IMR-90 (cell line): ENCODE measurements around the gene CPN2. TPM values are rescaled to one million over a fixed set of nuclear protein-coding genes. Genes with fewer than 3 reads are reported as not detected.

ENCODE experiments used
- ATAC-seq: fragments of 200-7000 bp; cut with Tn5 transposase; 2 replicates; pipeline ENCODE4 v1.9.1; 2020; ENCODE audit warnings: low read depth, mild to moderate bottlenecking, moderate library complexity
- BruUV-seq: library from RNA; stranded (reverse); fragments of 400-500 nt; replicated peaks from 2 replicates; lab custom pipeline; 2021; lab: Mats Ljungman, UMichigan
- CTCF ChIA-PET: fragments of 300-600 bp; formaldehyde crosslinking; extraction: SDS; loops from one replicate; lab custom pipeline; 2021; ENCODE audit warnings: antibody characterized with exemption; lab: Yijun Ruan, JAX
- POLR2A ChIA-PET: fragments of 300-600 bp; sonication (Branson Sonifier 250); formaldehyde crosslinking; loops from one replicate; lab custom pipeline; 2022; ENCODE audit warnings: antibody characterized with exemption; ENCODE audit not compliant: unreplicated experiment; lab: Charles Lee
- DNase-seq: peaks from one replicate; pipeline ENCODE4 v3.0.0; 2013
- H2AFZ ChIP-seq: replicated peaks from 2 replicates; pipeline ENCODE3; 2013; ENCODE audit warnings: low read length, mild to moderate bottlenecking; ENCODE audit not compliant: poor library complexity
- H2AK5ac ChIP-seq: 2 replicates; pipeline ENCODE4 v1.6.1; 2013; ENCODE audit warnings: low read depth, low read length, inconsistent platforms
- H2AK9ac ChIP-seq: replicated peaks from 2 replicates; pipeline ENCODE3; 2013; ENCODE audit warnings: mild to moderate bottlenecking, low read depth, low read length, moderate library complexity; ENCODE audit not compliant: poor library complexity
- H2BK120ac ChIP-seq: 2 replicates; pipeline ENCODE4 v1.6.1; 2013; ENCODE audit warnings: low read depth, low read length, inconsistent platforms
- H2BK15ac ChIP-seq: 3 replicates; pipeline ENCODE4 v1.6.1; 2013; ENCODE audit warnings: low read depth, low read length, inconsistent platforms
- H2BK20ac ChIP-seq: 2 replicates; pipeline ENCODE4 v1.6.1; 2013; ENCODE audit warnings: low read depth, mild to moderate bottlenecking, inconsistent platforms, low read length, moderate library complexity
- H2BK5ac ChIP-seq: 2 replicates; pipeline ENCODE4 v1.6.1; 2013; ENCODE audit warnings: mild to moderate bottlenecking, low read depth, low read length, inconsistent platforms; ENCODE audit not compliant: poor library complexity, severe bottlenecking
- H3K14ac ChIP-seq: replicated peaks from 2 replicates; pipeline ENCODE4 v1.6.1; 2013; ENCODE audit warnings: low read depth, low read length, inconsistent platforms
- H3K18ac ChIP-seq: 2 replicates; pipeline ENCODE4 v1.6.1; 2013; ENCODE audit warnings: low read depth, low read length, control low read depth
- H3K23ac ChIP-seq: 2 replicates; pipeline ENCODE4 v1.6.1; 2013; ENCODE audit warnings: low read depth, low read length, inconsistent platforms
- H3K27ac ChIP-seq: 2 replicates; pipeline ENCODE4 v1.5.1; 2013; ENCODE audit warnings: mild to moderate bottlenecking, control low read depth, low read length; ENCODE audit not compliant: insufficient read depth
- H3K27me3 ChIP-seq: 2 replicates; pipeline ENCODE4 v1.6.1; 2013; ENCODE audit warnings: low read length; ENCODE audit not compliant: control insufficient read depth, insufficient read depth
- H3K36me3 ChIP-seq: 2 replicates; pipeline ENCODE4 v1.6.1; 2013; ENCODE audit warnings: low read length, mixed read lengths; ENCODE audit not compliant: control insufficient read depth, insufficient read depth
- H3K4ac ChIP-seq: 2 replicates; pipeline ENCODE4 v1.6.1; 2013; ENCODE audit warnings: low read depth, low read length, inconsistent platforms
- H3K4me1 ChIP-seq: 2 replicates; pipeline ENCODE4 v1.6.1; 2013; ENCODE audit warnings: low read length, mixed read lengths; ENCODE audit not compliant: control insufficient read depth, insufficient read depth
- H3K4me2 ChIP-seq: 2 replicates; pipeline ENCODE4 v1.6.1; 2013; ENCODE audit warnings: low read depth, mild to moderate bottlenecking, control low read depth, low read length, moderate library complexity
- H3K4me3 ChIP-seq: 2 replicates; pipeline ENCODE4 v1.5.1; 2013; ENCODE audit warnings: low read depth, mild to moderate bottlenecking, control low read depth, low read length, moderate library complexity; ENCODE audit not compliant: insufficient read depth
- H3K56ac ChIP-seq: 2 replicates; pipeline ENCODE4 v1.6.1; 2013; ENCODE audit warnings: low read length, inconsistent platforms; ENCODE audit not compliant: insufficient read depth; ENCODE audit errors: extremely low read depth
- H3K79me1 ChIP-seq, 2 experiments: 2 replicates each; pipeline ENCODE4 v1.6.1; 2013; ENCODE audit warnings: low read length in 2 of 2, inconsistent platforms in 1 of 2, low read depth in 1 of 2
- H3K9ac ChIP-seq: 2 replicates; pipeline ENCODE4 v1.6.1; 2013; ENCODE audit warnings: low read depth, low read length, control low read depth
- H3K9me1 ChIP-seq: 2 replicates; pipeline ENCODE4 v1.6.1; 2013; ENCODE audit warnings: low read length, inconsistent platforms; ENCODE audit not compliant: insufficient read depth
- H3K9me3 ChIP-seq: 2 replicates; pipeline ENCODE4 v1.6.1; 2013; ENCODE audit warnings: low read length; ENCODE audit not compliant: control insufficient read depth, insufficient read depth
- H4K20me1 ChIP-seq: 2 replicates; pipeline ENCODE4 v1.6.1; 2013; ENCODE audit warnings: low read length, inconsistent platforms; ENCODE audit not compliant: insufficient read depth
- H4K5ac ChIP-seq: 2 replicates; pipeline ENCODE4 v1.6.1; 2013; ENCODE audit warnings: mild to moderate bottlenecking, low read depth, low read length, control low read depth
- H4K8ac ChIP-seq, 2 experiments: 2 replicates each; pipeline ENCODE4 v1.6.1; 2013; ENCODE audit warnings: low read depth in 2 of 2, low read length in 2 of 2, control low read depth in 1 of 2, inconsistent platforms in 1 of 2
- H4K91ac ChIP-seq: 2 replicates; pipeline ENCODE4 v1.6.1; 2013; ENCODE audit warnings: low read depth, low read length, inconsistent platforms; ENCODE audit not compliant: insufficient read depth
- FOS ChIP-seq: fragments of 150-350 bp; IDR thresholded peaks from 2 replicates; pipeline ENCODE4 v1.6.1; 2016; ENCODE audit warnings: low read depth, low read length
- MAZ ChIP-seq: IDR thresholded peaks from 2 replicates; pipeline ENCODE4 v1.6.1; 2012; ENCODE audit warnings: low read depth, mild to moderate bottlenecking, low read length, improper control_type of control experiment, moderate library complexity, borderline replicate concordance
- WGBS, 2 experiments: methylation state at CpG; one replicate each; pipeline versions ENCODE4 v1.1.5 to v1.1.7; 2013; ENCODE audit warnings: missing lambda C conversion rate in 2 of 2; ENCODE audit not compliant: insufficient read length in 1 of 2; ENCODE audit errors: extremely low coverage in 2 of 2; 5-methylcytosine and 5-hydroxymethylcytosine counted together
- dilution Hi-C: fragments of 300-500 bp; cut with HindIII; formaldehyde crosslinking; loops from one replicate; pipeline ENCODE4 v1.14.3; 2018; ENCODE audit warnings: low sequenced_read_pairs; ENCODE audit not compliant: unreplicated experiment
- in situ Hi-C: fragments of 300-500 bp; cut with MboI; formaldehyde crosslinking; loops from 3 replicates; pipeline ENCODE4 v1.14.3; 2019; ENCODE audit warnings: low sequenced_read_pairs, inconsistent platforms, mixed read lengths
- intact Hi-C: fragments of 100-400 bp; cut with micrococcal nuclease; formaldehyde crosslinking; loops from 2 replicates; pipeline ENCODE4 v1.10.0; 2022
- polyA plus RNA-seq, 3 experiments: library from polyadenylated mRNA; depleted of rRNA; stranded (reverse); fragments of >200 nt; gene quantifications; 2 replicates each; pipeline ENCODE4 v1.2.3, GENCODE V29; 2012; ENCODE audit warnings: low replicate concordance in 1 of 3
- total RNA-seq: library from RNA; depleted of rRNA; stranded (reverse); fragments of >200 nt; gene quantifications from 2 replicates; pipeline ENCODE4 v1.2.3, GENCODE V29; 2012

The CPN2 gene
- total and polyA plus RNA-seq, 2 of the 4 experiments (the other 2 are of a cell fraction) = 0.07 TPM; not detected in 1

DNA sequence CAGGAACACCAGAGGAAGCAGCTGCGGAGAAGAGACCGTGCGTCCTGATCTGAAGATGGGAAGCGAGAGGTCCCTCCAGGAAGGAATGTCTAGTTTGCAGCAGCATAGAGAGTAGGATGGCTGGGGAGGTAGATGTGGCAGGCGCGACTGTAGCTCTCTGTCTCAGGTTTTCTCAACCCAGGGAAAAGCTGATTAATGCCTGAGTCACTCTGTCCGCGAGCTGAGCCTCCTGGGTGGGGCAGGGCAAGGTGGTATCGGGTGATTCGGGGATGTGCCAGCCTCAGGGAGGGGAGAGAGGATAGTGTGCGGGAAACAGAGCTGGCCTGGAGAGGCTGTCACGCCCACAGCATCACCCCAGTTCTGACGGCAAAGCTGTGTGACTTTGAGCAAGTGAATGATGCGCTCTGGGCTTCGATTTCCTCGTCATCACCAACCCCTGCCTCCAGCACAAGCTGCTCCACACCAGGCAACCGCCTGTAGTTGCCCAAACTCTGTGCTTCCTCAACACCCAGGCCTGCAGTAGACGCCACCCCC, 28.4 kb downstream of the CPN2 start:
- no peaks in the 10 kb centered on the region for H3K36me3 ChIP-seq
- TF ChIP-seq MAZ (no peak), FOS (peak; percentile 22; the same call in 1 of the 2 replicates)
- in situ Hi-C loops (no loop called here), intact Hi-C loops (no loop called here), dilution Hi-C loops (no loop called here)
- ChIA-PET CTCF (no interaction called here), POLR2A (no interaction called here)
- no peak overlapping the region for H4K5ac ChIP-seq
- H3K27ac ChIP-seq = no peak overlapping the region
- peaks cover 28% of the 10 kb centered on the region for H3K9me1 ChIP-seq
- no peak overlapping the region for H3K4me2 ChIP-seq
- peaks cover 0 to 8% of the 10 kb centered on the region in 2 experiments; a peak in 1 of 4 replicates for H3K79me1 ChIP-seq
- H2AFZ ChIP-seq = peak overlapping the region; percentile 28
- H3K4me3 ChIP-seq = no peak overlapping the region
- H3K9me3 ChIP-seq = peaks cover 12% of the 10 kb centered on the region
- H4K8ac ChIP-seq = no peak overlapping the region
- H3K27me3 ChIP-seq = peaks cover 8% of the 10 kb centered on the region
- peak overlapping the region; percentile 22 for H3K4ac ChIP-seq
- H2BK20ac ChIP-seq = no peak overlapping the region
- no TSS peak for BruUV-seq
- peak; percentile 55 for DNase-seq
- H2BK5ac ChIP-seq = no peak overlapping the region
- H2AK5ac ChIP-seq = peak overlapping the region; percentile 75; the same call in 1 of the 2 replicates
- peaks cover 7% of the 10 kb centered on the region for H3K4me1 ChIP-seq
- no peak overlapping the region for H2AK9ac ChIP-seq
- ATAC-seq = no peak
- 100% methylated on average over 5 of the region's 18 CpGs; no CpG with 5 or more reads in 1 of the 2 experiments for WGBS, 2 experiments
- no peak overlapping the region for H3K56ac ChIP-seq
- no peak overlapping the region for H4K91ac ChIP-seq
- no peak overlapping the region for H3K9ac ChIP-seq
- H3K14ac ChIP-seq = no peak overlapping the region
- H2BK120ac ChIP-seq = peak overlapping the region; percentile 41
- no peak overlapping the region for H3K18ac ChIP-seq
- H3K23ac ChIP-seq = no peak overlapping the region
- H2BK15ac ChIP-seq = no peak overlapping the region
- peaks cover 3% of the 10 kb centered on the region; the same call in 1 of the 2 replicates for H4K20me1 ChIP-seq
